Osteocyte (in vitro differentiated cells): Measurements from ENCODE around the gene MYBPC1. TPM values are rescaled to one million over a fixed set of nuclear protein-coding genes. Genes with fewer than 3 reads are reported as not detected.

Experiments
- DNase-seq: peaks from one replicate; pipeline ENCODE4 v3.0.0; 2021; ENCODE audit warnings: mixed read lengths; ENCODE audit not compliant: unreplicated experiment; ENCODE audit errors: extremely low spot score
- H3K27ac Mint-ChIP-seq: one replicate; pipeline ENCODE4 v1.8.0; 2021; ENCODE audit warnings: mild to moderate bottlenecking, mixed read lengths; ENCODE audit not compliant: unreplicated experiment
- H3K27me3 Mint-ChIP-seq: one replicate; pipeline ENCODE4 v1.8.0; 2021; ENCODE audit warnings: mixed read lengths; ENCODE audit not compliant: unreplicated experiment
- H3K36me3 Mint-ChIP-seq: one replicate; pipeline ENCODE4 v1.8.0; 2021; ENCODE audit warnings: mixed read lengths; ENCODE audit not compliant: unreplicated experiment
- H3K4me1 Mint-ChIP-seq: one replicate; pipeline ENCODE4 v1.8.0; 2021; ENCODE audit warnings: mixed read lengths; ENCODE audit not compliant: unreplicated experiment
- H3K4me3 Mint-ChIP-seq: one replicate; pipeline ENCODE4 v1.8.0; 2021; ENCODE audit warnings: mild to moderate bottlenecking, moderate library complexity, mixed read lengths; ENCODE audit not compliant: unreplicated experiment
- H3K9me3 Mint-ChIP-seq: one replicate; pipeline ENCODE4 v1.8.0; 2021; ENCODE audit warnings: mixed read lengths; ENCODE audit not compliant: unreplicated experiment
- CTCF ChIP-seq: fragments of 200-600 bp; sonication (generic); IDR thresholded peaks from 2 replicates; pipeline ENCODE4 v1.5.0; 2021; ENCODE audit warnings: antibody characterized with exemption, mild to moderate bottlenecking, moderate library complexity
- total RNA-seq: library from RNA; stranded (reverse); gene quantifications from 2 replicates; pipeline ENCODE4 v1.2.1, GENCODE V29; 2021

MYBPC1 gene
- total RNA-seq, 1 donor from 2014 or later, result not detected

- peak overlapping the region; percentile 81 for H3K27ac Mint-ChIP-seq
- H3K4me1 Mint-ChIP-seq, result peaks cover 35% of the 10 kb centered on the region
- DNase-seq, result peak; percentile 86
- H3K4me3 Mint-ChIP-seq, result peak overlapping the region; percentile 87
- no peaks in the 10 kb centered on the region for H3K27me3 Mint-ChIP-seq
- H3K36me3 Mint-ChIP-seq, result no peaks in the 10 kb centered on the region
- H3K9me3 Mint-ChIP-seq, result no peaks in the 10 kb centered on the region
- no peak for TF ChIP-seq CTCF
Measured at GRCh38 chr12:101697930-101698799, 103.4 kb downstream of the MYBPC1 start.

- H3K9me3 Mint-ChIP-seq, result no peaks in the 10 kb centered on the region
- H3K4me3 Mint-ChIP-seq, result peak overlapping the region; percentile 87
- peaks cover 35% of the 10 kb centered on the region for H3K4me1 Mint-ChIP-seq
- peak overlapping the region; percentile 81 for H3K27ac Mint-ChIP-seq
- H3K27me3 Mint-ChIP-seq, result no peaks in the 10 kb centered on the region
- DNase-seq, result no peak
- no peaks in the 10 kb centered on the region for H3K36me3 Mint-ChIP-seq
- TF ChIP-seq CTCF, result peak; percentile 37
Measured at GRCh38 chr12:101698800-101699347, 104.1 kb downstream of the MYBPC1 start.

- no peaks in the 10 kb centered on the region for H3K27me3 Mint-ChIP-seq
- H3K4me3 Mint-ChIP-seq, result no peak overlapping the region
- H3K36me3 Mint-ChIP-seq, result no peaks in the 10 kb centered on the region
- H3K9me3 Mint-ChIP-seq, result no peaks in the 10 kb centered on the region
- peaks cover 35% of the 10 kb centered on the region for H3K4me1 Mint-ChIP-seq
- H3K27ac Mint-ChIP-seq, result no peak overlapping the region
- TF ChIP-seq CTCF, result no peak
- DNase-seq, result no peak
Measured at GRCh38 chr12:101700299-101700820, 105.6 kb downstream of the MYBPC1 start.

DNA sequence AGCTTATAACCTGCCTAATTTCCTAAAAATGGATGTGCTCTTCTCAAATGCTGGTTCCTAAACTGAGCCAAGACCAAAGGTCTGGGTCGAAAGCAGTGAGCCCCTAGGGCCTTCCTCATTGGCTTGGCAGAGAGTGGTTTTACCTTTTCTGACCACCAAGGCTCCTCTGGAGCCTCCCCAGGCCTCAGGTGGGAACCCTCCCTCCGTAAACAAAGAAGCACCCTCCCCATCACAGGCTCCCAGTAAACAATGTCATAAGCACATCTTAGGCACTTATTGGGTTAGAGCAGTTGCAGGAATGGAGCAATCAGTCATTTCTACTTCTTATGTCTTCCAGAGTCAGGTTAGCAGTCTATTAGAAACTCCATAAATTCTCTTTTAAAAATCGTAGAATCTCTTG is 108.7 kb downstream of the MYBPC1 start:
- no peaks in the 10 kb centered on the region for H3K27me3 Mint-ChIP-seq
- H3K4me3 Mint-ChIP-seq, result no peak overlapping the region
- no peak for TF ChIP-seq CTCF
- H3K36me3 Mint-ChIP-seq, result no peaks in the 10 kb centered on the region
- no peak overlapping the region for H3K27ac Mint-ChIP-seq
- no peak for DNase-seq
- H3K4me1 Mint-ChIP-seq, result peaks cover 26% of the 10 kb centered on the region
- H3K9me3 Mint-ChIP-seq, result no peaks in the 10 kb centered on the region

GRCh38 chr12:101706403-101706802 is 111.6 kb downstream of the MYBPC1 start:
- no peak for TF ChIP-seq CTCF
- Mint-ChIP-seq H3K4me1 (peaks cover 4% of the 10 kb centered on the region), H3K27me3 (no peaks in the 10 kb centered on the region), H3K36me3 (no peaks in the 10 kb centered on the region), H3K4me3 (no peak overlapping the region), H3K27ac (no peak overlapping the region), H3K9me3 (no peaks in the 10 kb centered on the region)
- DNase-seq, result no peak
